ENCODE data around the gene HID1. TPM values are rescaled to one million over a fixed set of nuclear protein-coding genes. Genes with fewer than 3 reads are reported as not detected.
"Not testable (repeated sequence)": the region's sequence is repeated elsewhere in the genome, so short reads cannot be mapped to it uniquely, and the experiment has no call there.

HID1 gene
- polyA plus RNA-seq, 2 of the 4 experiments (the other 2 are of a cell fraction) = 5.2 to 11.7 TPM

DNA sequence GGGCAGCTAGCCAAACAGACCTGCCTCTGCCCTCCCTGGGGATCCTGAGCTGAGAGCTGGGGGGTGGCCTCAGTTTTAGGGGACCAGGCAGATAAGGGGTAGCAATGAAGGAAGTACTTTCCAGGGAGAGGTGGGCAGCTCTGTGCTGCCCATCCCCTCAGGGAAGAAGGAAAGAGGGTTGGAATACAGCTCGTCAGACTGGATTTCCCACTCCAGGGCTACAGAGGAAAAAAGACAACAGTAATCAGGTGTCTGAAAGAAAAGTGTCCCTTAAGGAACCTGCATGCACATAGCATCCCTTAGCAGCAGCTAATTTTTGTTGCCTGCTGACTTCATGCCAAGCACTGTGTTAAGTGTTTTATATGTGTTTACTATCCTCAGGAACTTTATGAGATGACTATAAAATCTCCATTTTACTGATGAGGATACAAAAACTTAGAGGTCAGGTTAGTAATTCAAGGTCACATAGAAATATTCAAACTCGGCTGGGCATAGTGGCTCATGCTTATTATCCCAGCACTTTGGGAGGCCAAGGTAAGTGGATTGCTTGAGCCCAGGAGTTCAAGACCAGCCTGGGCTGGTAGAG lies 36.7 kb upstream of the HID1 start (continued):
- TF ChIP-seq ZC3H11A (IDR thresholded peaks at IDR 0.05) (no peak), NR3C1 (IDR thresholded peaks at IDR 0.05) (no peak), FOSL2 (IDR thresholded peaks at IDR 0.05) (no peak), FOSL2 (CRISPR knock-in tag; IDR thresholded peaks at IDR 0.05) (no peak), MAZ (IDR thresholded peaks at IDR 0.05; ENCODE audit: borderline replicate concordance, low read depth, low read length) (no peak), HDAC2 (IDR thresholded peaks at IDR 0.05) (no peak)

DNA sequence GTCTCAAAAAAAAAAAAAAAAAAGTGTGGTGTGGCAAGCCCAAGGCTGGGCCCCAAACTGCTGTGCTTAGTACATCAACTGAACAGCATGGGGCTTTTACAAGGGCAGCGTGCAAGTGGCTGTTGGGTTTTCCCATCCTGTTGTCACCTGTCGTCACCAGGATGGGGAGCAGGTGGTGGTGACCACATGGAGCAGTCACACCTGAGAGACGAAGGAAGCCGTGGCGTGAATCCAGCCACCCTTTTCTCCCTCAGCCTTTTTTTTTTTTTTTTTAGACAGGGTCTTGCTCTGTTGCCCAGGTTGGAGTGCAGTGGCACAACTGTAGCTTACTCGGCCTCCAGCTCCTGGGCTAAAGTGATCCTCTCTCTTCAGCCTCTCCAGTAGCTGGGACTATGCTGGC lies 35.8 kb upstream of the HID1 start:
- no peak overlapping the region for H3K27ac ChIP-seq
- WGBS (ENCODE audit: missing lambda C conversion rate) = 92% methylated on average over 6 of the region's 6 CpGs
- FAIRE-seq (no peak), ATAC-seq (no peak), DNase-seq (ENCODE audit: low read depth in 1 of 2, low spot score in 1 of 2) (no peak)
- ChIA-PET POLR2A (interaction anchor here (0.6 to 0.9 kb wide), 2 partner anchors 47 to 51 kb away, joined by 3 to 4 read pairs; no protein-coding TSS in a partner anchor), CTCF (interaction anchor here (1.2 to 19.2 kb wide), 6 partner anchors 10 to 226 kb away, joined by 6 to 404 read pairs (median 7); partner anchors contain the start of genes CDR2L, HID1 and OTOP2)
- peaks cover 10% of the 10 kb centered on the region for H3K4me1 ChIP-seq
- H3K4me3 ChIP-seq = no peak overlapping the region
- no peaks in the 10 kb centered on the region for H3K9me3 ChIP-seq
- no peak for TF ChIP-seq HEYL (CRISPR knock-in tag; IDR thresholded peaks at IDR 0.05)
- TF ChIP-seq ESRRA (IDR thresholded peaks at IDR 0.05; ENCODE audit: borderline replicate concordance, low read length) = no peak
- no peak for TF ChIP-seq ZC3H11A (IDR thresholded peaks at IDR 0.05)
- no peak for TF ChIP-seq KDM1A (IDR thresholded peaks at IDR 0.05; ENCODE audit: low read depth)
- TF ChIP-seq JUNB (IDR thresholded peaks at IDR 0.05) = no peak
- no peak for TF ChIP-seq EP300 (IDR thresholded peaks at IDR 0.05)
- TF ChIP-seq, protein P1, sequence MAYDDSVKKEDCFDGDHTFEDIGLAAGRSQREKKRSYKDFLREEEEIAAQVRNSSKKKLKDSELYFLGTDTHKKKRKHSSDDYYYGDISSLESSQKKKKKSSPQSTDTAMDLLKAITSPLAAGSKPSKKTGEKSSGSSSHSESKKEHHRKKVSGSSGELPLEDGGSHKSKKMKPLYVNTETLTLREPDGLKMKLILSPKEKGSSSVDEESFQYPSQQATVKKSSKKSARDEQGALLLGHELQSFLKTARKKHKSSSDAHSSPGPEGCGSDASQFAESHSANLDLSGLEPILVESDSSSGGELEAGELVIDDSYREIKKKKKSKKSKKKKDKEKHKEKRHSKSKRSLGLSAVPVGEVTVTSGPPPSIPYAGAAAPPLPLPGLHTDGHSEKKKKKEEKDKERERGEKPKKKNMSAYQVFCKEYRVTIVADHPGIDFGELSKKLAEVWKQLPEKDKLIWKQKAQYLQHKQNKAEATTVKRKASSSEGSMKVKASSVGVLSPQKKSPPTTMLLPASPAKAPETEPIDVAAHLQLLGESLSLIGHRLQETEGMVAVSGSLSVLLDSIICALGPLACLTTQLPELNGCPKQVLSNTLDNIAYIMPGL (CRISPR knock-in tag; IDR thresholded peaks at IDR 0.05; ENCODE audit: borderline replicate concordance) = no peak
- no peak for TF ChIP-seq FOSL2 (IDR thresholded peaks at IDR 0.05)
- no peak for TF ChIP-seq FOSL2 (CRISPR knock-in tag; IDR thresholded peaks at IDR 0.05)
- TF ChIP-seq HOXB5 (CRISPR knock-in tag; IDR thresholded peaks at IDR 0.05) = no peak
- no peak for TF ChIP-seq HOXA7 (CRISPR knock-in tag; IDR thresholded peaks at IDR 0.05)
- TF ChIP-seq RAD21 (conservative IDR thresholded peaks at IDR 0.05 in 1 of 2, IDR thresholded peaks at IDR 0.05 in 1 of 2) = no peak
- TF ChIP-seq EHF (CRISPR knock-in tag; IDR thresholded peaks at IDR 0.05) = no peak
- no peak overlapping the region for H3K4me2 ChIP-seq

DNA sequence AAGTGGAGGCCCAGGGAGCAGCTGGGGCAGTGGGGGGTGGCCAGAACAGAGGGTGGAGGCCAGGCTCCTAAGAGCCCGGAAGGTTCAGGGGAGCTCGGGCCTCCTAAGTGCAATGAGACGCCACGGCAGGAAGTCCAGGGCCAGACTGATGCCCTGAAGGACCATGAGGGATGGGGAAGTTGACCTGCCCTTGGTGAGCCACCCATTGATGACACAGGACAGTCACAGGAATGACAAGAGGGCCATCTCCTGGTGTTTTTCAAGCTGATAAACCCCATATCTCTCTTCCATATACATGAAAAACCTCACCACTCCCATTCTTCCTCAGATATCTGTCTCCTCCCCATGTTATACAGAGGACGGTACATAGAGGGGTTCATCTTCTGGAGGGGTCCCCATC lies 34.1 kb upstream of the HID1 start:
- FAIRE-seq (no peak), ATAC-seq (peak in 1 of 2 experiments; percentile 26; a peak in 2 of 6 replicates), DNase-seq (ENCODE audit: low read depth in 1 of 2, low spot score in 1 of 2) (peak in 1 of 2 experiments; percentile 38)
- POLR2A ChIA-PET = no interaction called here
- H3K4me1 ChIP-seq = peaks cover 5% of the 10 kb centered on the region
- TF ChIP-seq RNF2 (IDR thresholded peaks at IDR 0.05; ENCODE audit: borderline replicate concordance, low read depth) = no peak
- no peak for TF ChIP-seq FOSL2 (IDR thresholded peaks at IDR 0.05)
- no peak for TF ChIP-seq FOSL2 (CRISPR knock-in tag; IDR thresholded peaks at IDR 0.05)
- TF ChIP-seq EP300 (IDR thresholded peaks at IDR 0.05) = no peak
- no peak for TF ChIP-seq GATA3 (IDR thresholded peaks at IDR 0.05; ENCODE audit: borderline replicate concordance)
- no peak for TF ChIP-seq FOXS1 (CRISPR knock-in tag; IDR thresholded peaks at IDR 0.05)
- peak; percentile 33 to 57; a peak in 4 of 5 replicates for TF ChIP-seq RAD21 (conservative IDR thresholded peaks at IDR 0.05 in 1 of 2, IDR thresholded peaks at IDR 0.05 in 1 of 2)
- TF ChIP-seq SREBF2 (IDR thresholded peaks at IDR 0.05) = no peak
- TF ChIP-seq, protein P2, sequence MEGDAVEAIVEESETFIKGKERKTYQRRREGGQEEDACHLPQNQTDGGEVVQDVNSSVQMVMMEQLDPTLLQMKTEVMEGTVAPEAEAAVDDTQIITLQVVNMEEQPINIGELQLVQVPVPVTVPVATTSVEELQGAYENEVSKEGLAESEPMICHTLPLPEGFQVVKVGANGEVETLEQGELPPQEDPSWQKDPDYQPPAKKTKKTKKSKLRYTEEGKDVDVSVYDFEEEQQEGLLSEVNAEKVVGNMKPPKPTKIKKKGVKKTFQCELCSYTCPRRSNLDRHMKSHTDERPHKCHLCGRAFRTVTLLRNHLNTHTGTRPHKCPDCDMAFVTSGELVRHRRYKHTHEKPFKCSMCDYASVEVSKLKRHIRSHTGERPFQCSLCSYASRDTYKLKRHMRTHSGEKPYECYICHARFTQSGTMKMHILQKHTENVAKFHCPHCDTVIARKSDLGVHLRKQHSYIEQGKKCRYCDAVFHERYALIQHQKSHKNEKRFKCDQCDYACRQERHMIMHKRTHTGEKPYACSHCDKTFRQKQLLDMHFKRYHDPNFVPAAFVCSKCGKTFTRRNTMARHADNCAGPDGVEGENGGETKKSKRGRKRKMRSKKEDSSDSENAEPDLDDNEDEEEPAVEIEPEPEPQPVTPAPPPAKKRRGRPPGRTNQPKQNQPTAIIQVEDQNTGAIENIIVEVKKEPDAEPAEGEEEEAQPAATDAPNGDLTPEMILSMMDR (IDR thresholded peaks at IDR 0.05) = 0 out of 3 replicates have a peak, but pooled peaks have one; percentile 13
- no peak for TF ChIP-seq HDAC2 (IDR thresholded peaks at IDR 0.05)
- TF ChIP-seq, protein P1 (CRISPR knock-in tag; IDR thresholded peaks at IDR 0.05; ENCODE audit: borderline replicate concordance) = no peak
- TF ChIP-seq, protein P3, sequence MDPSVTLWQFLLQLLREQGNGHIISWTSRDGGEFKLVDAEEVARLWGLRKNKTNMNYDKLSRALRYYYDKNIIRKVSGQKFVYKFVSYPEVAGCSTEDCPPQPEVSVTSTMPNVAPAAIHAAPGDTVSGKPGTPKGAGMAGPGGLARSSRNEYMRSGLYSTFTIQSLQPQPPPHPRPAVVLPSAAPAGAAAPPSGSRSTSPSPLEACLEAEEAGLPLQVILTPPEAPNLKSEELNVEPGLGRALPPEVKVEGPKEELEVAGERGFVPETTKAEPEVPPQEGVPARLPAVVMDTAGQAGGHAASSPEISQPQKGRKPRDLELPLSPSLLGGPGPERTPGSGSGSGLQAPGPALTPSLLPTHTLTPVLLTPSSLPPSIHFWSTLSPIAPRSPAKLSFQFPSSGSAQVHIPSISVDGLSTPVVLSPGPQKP (IDR thresholded peaks at IDR 0.05; ENCODE audit: low read depth, low read length) = no peak
- TF ChIP-seq JUN (IDR thresholded peaks at IDR 0.05) = no peak
- TF ChIP-seq, protein P4, sequence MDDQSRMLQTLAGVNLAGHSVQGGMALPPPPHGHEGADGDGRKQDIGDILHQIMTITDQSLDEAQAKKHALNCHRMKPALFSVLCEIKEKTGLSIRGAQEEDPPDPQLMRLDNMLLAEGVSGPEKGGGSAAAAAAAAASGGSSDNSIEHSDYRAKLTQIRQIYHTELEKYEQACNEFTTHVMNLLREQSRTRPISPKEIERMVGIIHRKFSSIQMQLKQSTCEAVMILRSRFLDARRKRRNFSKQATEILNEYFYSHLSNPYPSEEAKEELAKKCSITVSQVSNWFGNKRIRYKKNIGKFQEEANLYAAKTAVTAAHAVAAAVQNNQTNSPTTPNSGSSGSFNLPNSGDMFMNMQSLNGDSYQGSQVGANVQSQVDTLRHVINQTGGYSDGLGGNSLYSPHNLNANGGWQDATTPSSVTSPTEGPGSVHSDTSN (IDR thresholded peaks at IDR 0.05) = no peak
- H3K4me3 ChIP-seq = no peak overlapping the region
- H3K27ac ChIP-seq = no peak overlapping the region
- no peaks in the 10 kb centered on the region for H3K9me3 ChIP-seq
- WGBS (ENCODE audit: missing lambda C conversion rate) = 88% methylated on average over 5 of the region's 5 CpGs
- no peak overlapping the region for H3K4me2 ChIP-seq
- CTCF ChIA-PET = interaction anchor here (0.7 to 19.2 kb wide), 11 partner anchors 11 to 215 kb away, joined by 3 to 404 read pairs (median 6); partner anchors contain the start of genes CDR2L, HID1 and OTOP2

DNA sequence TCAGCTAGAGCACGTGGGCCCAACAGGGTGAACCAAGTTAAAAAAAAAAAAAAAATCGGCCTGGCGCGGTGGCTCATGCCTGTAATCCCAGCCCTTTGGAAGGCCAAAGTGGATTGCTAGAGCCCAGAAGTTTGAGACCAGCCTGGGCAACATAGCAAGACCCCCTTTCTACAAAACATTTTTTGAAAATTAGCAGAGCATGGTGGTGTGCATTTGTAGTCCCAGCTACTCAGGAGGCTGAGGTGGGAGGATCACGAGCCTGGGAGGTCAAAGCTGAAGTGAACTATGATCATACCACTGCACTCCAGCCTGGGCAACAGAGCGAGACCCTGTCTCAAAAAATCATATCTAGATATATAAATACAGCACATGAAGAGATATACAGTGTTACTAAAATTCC lies 33.5 kb upstream of the HID1 start:
- CTCF ChIA-PET = interaction anchor here (0.5 to 19.2 kb wide), 8 partner anchors 10 to 414 kb away, joined by 3 to 404 read pairs (median 6); partner anchors contain the start of genes CDR2L, HID1 and OTOP2
- DNase-seq (ENCODE audit: low read depth in 1 of 2, low spot score in 1 of 2); H3K9me3 ChIP-seq; FAIRE-seq; H3K4me3 ChIP-seq; H3K4me1 ChIP-seq; ATAC-seq; H3K4me2 ChIP-seq; POLR2A ChIA-PET; H3K27ac ChIP-seq: not testable (repeated sequence)
- 91% methylated on average over 6 of the region's 6 CpGs for WGBS (ENCODE audit: missing lambda C conversion rate)

Measured in A549 (cell line).